ENCODE measurements around the gene ENTHD1. TPM values are rescaled to one million over a fixed set of nuclear protein-coding genes. Genes with fewer than 3 reads are reported as not detected.

The ENTHD1 gene
- total RNA-seq, 1 experiment from 2014 or later: not detected

DNA sequence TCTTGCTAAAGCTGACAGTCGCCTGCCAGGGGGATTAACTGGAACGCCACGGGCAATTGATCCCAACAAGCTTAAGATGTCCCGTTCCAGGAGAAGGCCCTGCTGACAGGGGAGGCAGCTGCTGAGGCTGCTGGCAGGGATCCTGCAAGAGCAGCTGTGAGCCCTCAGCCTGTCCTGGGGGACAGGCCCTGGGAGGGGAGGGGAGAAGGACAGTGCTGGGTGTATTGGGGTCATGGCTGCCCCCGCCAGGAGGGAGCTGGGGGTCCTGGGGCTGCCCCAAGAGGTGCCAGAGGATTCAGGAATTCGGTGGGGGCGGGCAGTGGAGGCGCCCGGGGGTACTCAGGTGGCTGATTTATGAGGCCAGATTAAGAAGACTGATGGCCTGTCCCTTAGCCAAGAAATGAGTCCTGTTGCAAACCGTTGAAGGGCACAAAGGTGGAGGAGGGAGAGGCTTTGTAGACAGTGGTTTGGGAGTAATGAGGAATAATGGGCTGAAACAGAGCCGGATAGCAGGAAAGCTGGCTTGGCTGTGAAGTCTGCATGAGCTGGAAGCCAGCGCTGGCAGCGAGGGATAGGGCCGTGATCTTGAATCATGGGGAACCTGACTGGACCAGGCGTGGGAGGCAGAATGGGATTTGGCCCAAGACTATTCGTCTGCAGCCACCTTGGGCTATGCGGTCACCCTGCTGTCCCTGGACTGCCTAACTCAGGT lies 189.5 kb downstream of the ENTHD1 start:
- Histone ChIP-seq H3K4ac (ENCODE audit: low read depth, low read length) (no peak overlapping the region), H3K9ac (ENCODE audit: extremely low read depth, insufficient read length, low read length) (no peak overlapping the region), H4K20me1 (ENCODE audit: control insufficient read depth, insufficient read depth, insufficient read length) (no peaks in the 10 kb centered on the region), H3K18ac (ENCODE audit: insufficient read length, low read depth, low read length) (no peak overlapping the region), H2BK12ac (ENCODE audit: insufficient read length, low read depth, low read length) (no peak overlapping the region), H4K5ac (ENCODE audit: insufficient read length, low read depth, low read length) (no peak overlapping the region), H2AK5ac (ENCODE audit: insufficient read length, low read length) (no peak overlapping the region), H3K23me2 (ENCODE audit: insufficient read length, low read depth, low read length, poor library complexity, severe bottlenecking) (no peaks in the 10 kb centered on the region), H2BK15ac (ENCODE audit: low read depth, low read length) (no peak overlapping the region), H3K79me1 (ENCODE audit: insufficient read depth, low read depth, low read length, poor library complexity, severe bottlenecking) (no peaks in the 10 kb centered on the region), H3K4me2 (ENCODE audit: insufficient read depth, insufficient read length, low read length) (no peak overlapping the region), H2AFZ (ENCODE audit: low read length) (no peak overlapping the region), H3T11ph (ENCODE audit: low read length) (no peak overlapping the region), H2BK5ac (ENCODE audit: insufficient read length, low read length) (no peak overlapping the region), H3K79me2 (ENCODE audit: insufficient read depth, low read length) (no peaks in the 10 kb centered on the region), H3K27ac (ENCODE audit: insufficient read length, low read depth, low read length) (no peak overlapping the region), H3K23ac (ENCODE audit: insufficient read length, low read depth, low read length) (no peak overlapping the region), H4K8ac (replicated peaks; ENCODE audit: insufficient read length, low read depth, low read length) (no peak overlapping the region), H3K9me3 (ENCODE audit: control insufficient read depth, low read depth, low read length) (no peaks in the 10 kb centered on the region), H2BK120ac (ENCODE audit: low read depth, low read length, poor library complexity, severe bottlenecking) (no peak overlapping the region), H3K14ac (ENCODE audit: insufficient read depth, low read length) (no peak overlapping the region; the same call in 1 of the 2 replicates), H3K56ac (ENCODE audit: insufficient read length, low read depth, low read length) (no peak overlapping the region), H2BK20ac (ENCODE audit: low read depth, low read length, poor library complexity, severe bottlenecking) (no peak overlapping the region), H4K91ac (ENCODE audit: insufficient read length, low read depth, low read length) (no peak overlapping the region), H3K27me3 (ENCODE audit: insufficient read depth, low read length) (no peaks in the 10 kb centered on the region), H3K4me1 (ENCODE audit: insufficient read depth, low read length) (no peaks in the 10 kb centered on the region)
- DNase-seq: no peak
- H3K9me3 Mint-ChIP-seq: no peaks in the 10 kb centered on the region
- no peaks in the 10 kb centered on the region; the same call in none of the 2 replicates for H3K27me3 Mint-ChIP-seq (ENCODE audit: low read depth)
- peaks cover 8 to 18% of the 10 kb centered on the region in 2 experiments for H3K4me1 Mint-ChIP-seq
- peak overlapping the region in 1 of 3 experiments; percentile 71; a peak in 1 of 7 replicates for H3K27ac Mint-ChIP-seq
- H3K36me3 Mint-ChIP-seq (ENCODE audit: insufficient read depth in 1 of 3, low read depth in 3 of 3): no peaks in the 10 kb centered on the region
- TF ChIP-seq, protein P1, sequence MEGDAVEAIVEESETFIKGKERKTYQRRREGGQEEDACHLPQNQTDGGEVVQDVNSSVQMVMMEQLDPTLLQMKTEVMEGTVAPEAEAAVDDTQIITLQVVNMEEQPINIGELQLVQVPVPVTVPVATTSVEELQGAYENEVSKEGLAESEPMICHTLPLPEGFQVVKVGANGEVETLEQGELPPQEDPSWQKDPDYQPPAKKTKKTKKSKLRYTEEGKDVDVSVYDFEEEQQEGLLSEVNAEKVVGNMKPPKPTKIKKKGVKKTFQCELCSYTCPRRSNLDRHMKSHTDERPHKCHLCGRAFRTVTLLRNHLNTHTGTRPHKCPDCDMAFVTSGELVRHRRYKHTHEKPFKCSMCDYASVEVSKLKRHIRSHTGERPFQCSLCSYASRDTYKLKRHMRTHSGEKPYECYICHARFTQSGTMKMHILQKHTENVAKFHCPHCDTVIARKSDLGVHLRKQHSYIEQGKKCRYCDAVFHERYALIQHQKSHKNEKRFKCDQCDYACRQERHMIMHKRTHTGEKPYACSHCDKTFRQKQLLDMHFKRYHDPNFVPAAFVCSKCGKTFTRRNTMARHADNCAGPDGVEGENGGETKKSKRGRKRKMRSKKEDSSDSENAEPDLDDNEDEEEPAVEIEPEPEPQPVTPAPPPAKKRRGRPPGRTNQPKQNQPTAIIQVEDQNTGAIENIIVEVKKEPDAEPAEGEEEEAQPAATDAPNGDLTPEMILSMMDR (conservative IDR thresholded peaks at IDR 0.05): no peak
- WGBS (ENCODE audit: extremely low coverage, insufficient read length, low lambda C conversion rate): no CpG with 5 or more reads among the region's 17 CpGs
- no peak overlapping the region; a peak in 1 of 5 replicates for H3K4me3 Mint-ChIP-seq
